Measurements from ENCODE around the gene HAUS3. TPM values are rescaled to one million over a fixed set of nuclear protein-coding genes. Genes with fewer than 3 reads are reported as not detected.

Gene HAUS3
- total RNA-seq, 1 donor from 2014 or later: 9.2 TPM

Other genes starting within 250 kb of the HAUS3 start
- 31.2 and 31.9 TPM in 2 replicates for gene NELFA, start 233.1 kb downstream of the HAUS3 start, total RNA-seq
- gene NAT8L, start 182.8 kb downstream of the HAUS3 start, total RNA-seq: 9.0 and 9.4 TPM in 2 replicates
- gene POLN, start within 50 bp of the HAUS3 start, total RNA-seq: 0.07 and 0.38 TPM in 2 replicates
- gene MXD4, start 20.0 kb upstream of the HAUS3 start, total RNA-seq: 31.8 and 36.7 TPM in 2 replicates
- 2.0 and 5.7 TPM in 2 replicates for gene ZFYVE28, start 176.5 kb upstream of the HAUS3 start, total RNA-seq
- gene CFAP99, start 176.8 kb upstream of the HAUS3 start, total RNA-seq: not detected in 2 replicates
- gene RNF4, start 227.0 kb upstream of the HAUS3 start, total RNA-seq: 83.9 and 88.7 TPM in 2 replicates

Data from kidney epithelial cell (primary cell).